Heart left ventricle (tissue), 13 donors: ENCODE data around the gene UBL7.
"Not testable (repeated sequence)": the region's sequence is repeated elsewhere in the genome, so short reads cannot be mapped to it uniquely, and the experiment has no call there.

ENCODE experiments used
- POLR2A ChIP-seq, 2 donors: fragments of 450-650 bp; IDR thresholded peaks; one replicate each; pipeline ENCODE4 v1.6.1; 2017; ENCODE audit warnings: antibody characterized with exemption in 2 of 2, mild to moderate bottlenecking in 2 of 2, moderate library complexity in 2 of 2
- TF ChIP-seq, protein P1 (sequence below), 12 donors: fragments of 200-600 bp; sonication (generic) in 4 of 12; IDR thresholded peaks; one replicate each; pipeline versions ENCODE4 v1.5.0 to v1.8.0; 2018 to 2022; ENCODE audit warnings: antibody characterized with exemption in 12 of 12, mild to moderate bottlenecking in 5 of 12
- donor health status: ischemic (EF 13 %, LVEDD 7.1; RV severe dilation, severe dysfunction).
- donor health status: DM: no; HTN: yes; CAD: no.
- donor health status: DM: no; HTN: no; CAD: no.
- donor health status: ischemic (EF 25% LVEDD 6.9; RV normal size, moderate dysfunction).
- donor health status: ischemic (EF 25% LVEDD 5.7; RV mildly dilated, moderate dysfunction).
- donor health status: ischemic (EF 35%, LVEDD 5.7; RV mildly dilated, moderate dysfunction).
- donor health status: nonischemic (EF 11% LVEDD 7.7; RV severe dilation, severe dysfunction).
- donor health status: DM: yes; HTN: yes; CAD: no.
- donor health status: PGD.
- donor health status: ischemic (EF 29% LVEDD 5.4; RV normal size, mild dysfunction).
- donor health status: nonischemic (EF 23%, LVEDD 6.1; RV moderate dilation, normal function).

DNA sequence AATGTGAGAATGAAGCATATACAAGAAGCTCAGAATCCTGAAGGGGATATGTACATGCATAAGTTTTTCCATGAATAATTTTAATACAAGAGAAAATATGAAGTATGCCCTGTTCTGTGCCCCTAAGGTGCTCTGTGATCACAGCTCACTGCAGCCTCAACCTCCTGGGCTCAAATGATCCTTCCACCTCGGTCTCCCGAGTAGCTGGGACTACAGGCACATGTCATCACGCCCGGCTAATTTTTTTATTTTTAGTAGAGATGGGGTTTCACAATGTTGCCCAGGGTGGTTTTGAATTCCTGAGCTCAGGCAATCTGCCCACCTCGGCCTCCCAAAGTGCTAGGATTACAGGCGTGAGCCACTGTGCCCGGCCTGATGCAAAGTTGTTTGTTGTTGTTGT, 10.7 kb upstream of the UBL7 start:
- TF ChIP-seq, protein P1, sequence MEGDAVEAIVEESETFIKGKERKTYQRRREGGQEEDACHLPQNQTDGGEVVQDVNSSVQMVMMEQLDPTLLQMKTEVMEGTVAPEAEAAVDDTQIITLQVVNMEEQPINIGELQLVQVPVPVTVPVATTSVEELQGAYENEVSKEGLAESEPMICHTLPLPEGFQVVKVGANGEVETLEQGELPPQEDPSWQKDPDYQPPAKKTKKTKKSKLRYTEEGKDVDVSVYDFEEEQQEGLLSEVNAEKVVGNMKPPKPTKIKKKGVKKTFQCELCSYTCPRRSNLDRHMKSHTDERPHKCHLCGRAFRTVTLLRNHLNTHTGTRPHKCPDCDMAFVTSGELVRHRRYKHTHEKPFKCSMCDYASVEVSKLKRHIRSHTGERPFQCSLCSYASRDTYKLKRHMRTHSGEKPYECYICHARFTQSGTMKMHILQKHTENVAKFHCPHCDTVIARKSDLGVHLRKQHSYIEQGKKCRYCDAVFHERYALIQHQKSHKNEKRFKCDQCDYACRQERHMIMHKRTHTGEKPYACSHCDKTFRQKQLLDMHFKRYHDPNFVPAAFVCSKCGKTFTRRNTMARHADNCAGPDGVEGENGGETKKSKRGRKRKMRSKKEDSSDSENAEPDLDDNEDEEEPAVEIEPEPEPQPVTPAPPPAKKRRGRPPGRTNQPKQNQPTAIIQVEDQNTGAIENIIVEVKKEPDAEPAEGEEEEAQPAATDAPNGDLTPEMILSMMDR (IDR thresholded peaks at IDR 0.05) = not testable (repeated sequence)
- TF ChIP-seq POLR2A (IDR thresholded peaks at IDR 0.05) = not testable (repeated sequence)
